ENCODE measurements around the gene NAA15.

The NAA15 gene

DNA sequence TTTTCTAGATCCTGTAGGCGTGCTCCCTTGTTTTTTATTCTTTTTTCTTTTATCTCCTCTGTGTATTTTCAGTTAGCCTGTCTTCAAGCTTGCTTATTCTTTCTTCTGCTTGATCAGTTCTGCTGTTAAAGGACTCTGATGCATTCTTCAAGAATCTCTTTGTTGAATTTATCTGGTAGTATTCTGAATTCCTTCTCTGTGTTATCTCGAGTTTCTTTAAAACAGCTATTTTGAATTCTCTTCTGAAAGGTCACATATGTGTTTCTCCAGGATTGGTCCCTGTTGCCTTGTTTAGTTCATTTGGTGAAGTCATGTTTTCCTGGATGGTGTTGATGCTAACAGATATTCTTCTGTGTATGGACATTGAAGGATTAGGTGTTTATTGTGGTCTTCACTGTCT, 167.9 kb downstream of the NAA15 start:
- Histone ChIP-seq H3K27ac (ENCODE audit: low read depth in 2 of 2, low read length in 2 of 2) (no peak overlapping the region), H3K4me3 (ENCODE audit: low read length in 2 of 2) (no peak overlapping the region), H3K36me3 (ENCODE audit: control insufficient read depth in 2 of 2, insufficient read depth in 2 of 2, low read length in 2 of 2) (peaks cover 3 to 12% of the 10 kb centered on the region in 2 donors), H3K9me3 (ENCODE audit: control insufficient read depth in 2 of 2, low read length in 2 of 2) (peaks cover 0 to 2% of the 10 kb centered on the region in 2 donors), H3K27me3 (ENCODE audit: control insufficient read depth in 2 of 2, insufficient read depth in 2 of 2, low read length in 2 of 2) (no peaks in the 10 kb centered on the region), H3K4me1 (ENCODE audit: control insufficient read depth in 2 of 2, insufficient read depth in 2 of 2, low read length in 2 of 2) (no peaks in the 10 kb centered on the region), H3K9ac (ENCODE audit: low read depth in 1 of 2, low read length in 2 of 2) (no peak overlapping the region)
